ENCODE results near the gene GPC6. TPM values are rescaled to one million over a fixed set of nuclear protein-coding genes. Genes with fewer than 3 reads are reported as not detected.

Gene GPC6
- total RNA-seq, 1 donor from 2014 or later = 16.1 TPM

GRCh38 chr13:93625536-93625935, 398.9 kb downstream of the GPC6 start:
- Mint-ChIP-seq H3K4me3 (ENCODE audit: unreplicated experiment) (no peak overlapping the region), H3K36me3 (ENCODE audit: low read depth, unreplicated experiment) (no peaks in the 10 kb centered on the region), H3K9me3 (ENCODE audit: unreplicated experiment) (no peaks in the 10 kb centered on the region), H3K27me3 (ENCODE audit: unreplicated experiment) (peaks cover 2% of the 10 kb centered on the region), H3K27ac (ENCODE audit: unreplicated experiment) (no peak overlapping the region), H3K4me1 (ENCODE audit: unreplicated experiment) (no peaks in the 10 kb centered on the region)
- no peak for TF ChIP-seq CTCF (IDR thresholded peaks at IDR 0.05; ENCODE audit: unreplicated experiment)
- no peak for DNase-seq (ENCODE audit: low spot score)

GRCh38 chr13:93628136-93628797, 401.7 kb downstream of the GPC6 start:
- no peaks in the 10 kb centered on the region for H3K9me3 Mint-ChIP-seq (ENCODE audit: unreplicated experiment)
- no peak for TF ChIP-seq CTCF (IDR thresholded peaks at IDR 0.05; ENCODE audit: unreplicated experiment)
- H3K27ac Mint-ChIP-seq (ENCODE audit: unreplicated experiment) = no peak overlapping the region
- peaks cover 2% of the 10 kb centered on the region for H3K27me3 Mint-ChIP-seq (ENCODE audit: unreplicated experiment)
- no peak overlapping the region for H3K4me3 Mint-ChIP-seq (ENCODE audit: unreplicated experiment)
- no peaks in the 10 kb centered on the region for H3K4me1 Mint-ChIP-seq (ENCODE audit: unreplicated experiment)
- DNase-seq (ENCODE audit: low spot score) = no peak
- no peaks in the 10 kb centered on the region for H3K36me3 Mint-ChIP-seq (ENCODE audit: low read depth, unreplicated experiment)

GRCh38 chr13:93635616-93636032, 409.0 kb downstream of the GPC6 start:
- no peak for TF ChIP-seq CTCF (IDR thresholded peaks at IDR 0.05; ENCODE audit: unreplicated experiment)
- no peaks in the 10 kb centered on the region for H3K4me1 Mint-ChIP-seq (ENCODE audit: unreplicated experiment)
- H3K4me3 Mint-ChIP-seq (ENCODE audit: unreplicated experiment) = no peak overlapping the region
- H3K27ac Mint-ChIP-seq (ENCODE audit: unreplicated experiment) = no peak overlapping the region
- no peaks in the 10 kb centered on the region for H3K27me3 Mint-ChIP-seq (ENCODE audit: unreplicated experiment)
- H3K36me3 Mint-ChIP-seq (ENCODE audit: low read depth, unreplicated experiment) = no peaks in the 10 kb centered on the region
- no peaks in the 10 kb centered on the region for H3K9me3 Mint-ChIP-seq (ENCODE audit: unreplicated experiment)
- no peak for DNase-seq (ENCODE audit: low spot score)

GRCh38 chr13:93637852-93638251, 411.2 kb downstream of the GPC6 start:
- DNase-seq (ENCODE audit: low spot score) = no peak
- Mint-ChIP-seq H3K27ac (ENCODE audit: unreplicated experiment) (no peak overlapping the region), H3K9me3 (ENCODE audit: unreplicated experiment) (no peaks in the 10 kb centered on the region), H3K27me3 (ENCODE audit: unreplicated experiment) (no peaks in the 10 kb centered on the region), H3K4me1 (ENCODE audit: unreplicated experiment) (no peaks in the 10 kb centered on the region), H3K4me3 (ENCODE audit: unreplicated experiment) (no peak overlapping the region), H3K36me3 (ENCODE audit: low read depth, unreplicated experiment) (no peaks in the 10 kb centered on the region)
- no peak for TF ChIP-seq CTCF (IDR thresholded peaks at IDR 0.05; ENCODE audit: unreplicated experiment)

GRCh38 chr13:93640452-93640851, 413.8 kb downstream of the GPC6 start:
- no peak for DNase-seq (ENCODE audit: low spot score)
- no peak overlapping the region for H3K27ac Mint-ChIP-seq (ENCODE audit: unreplicated experiment)
- no peaks in the 10 kb centered on the region for H3K9me3 Mint-ChIP-seq (ENCODE audit: unreplicated experiment)
- H3K27me3 Mint-ChIP-seq (ENCODE audit: unreplicated experiment) = no peaks in the 10 kb centered on the region
- H3K4me3 Mint-ChIP-seq (ENCODE audit: unreplicated experiment) = no peak overlapping the region
- H3K36me3 Mint-ChIP-seq (ENCODE audit: low read depth, unreplicated experiment) = no peaks in the 10 kb centered on the region
- no peak for TF ChIP-seq CTCF (IDR thresholded peaks at IDR 0.05; ENCODE audit: unreplicated experiment)
- H3K4me1 Mint-ChIP-seq (ENCODE audit: unreplicated experiment) = peaks cover 3% of the 10 kb centered on the region

Measured in endothelial cell (in vitro differentiated cells).